Nephron (organoid): ENCODE measurements around the gene LSR.

Experiments used
- H3K27ac Mint-ChIP-seq, 3 experiments: 2 replicates each; pipeline ENCODE4 v1.8.0; 2020; ENCODE audit warnings: mixed read lengths in 3 of 3, mild to moderate bottlenecking in 2 of 3, moderate library complexity in 1 of 3
- H3K27me3 Mint-ChIP-seq: 2 replicates; pipeline ENCODE4 v1.8.0; 2021; ENCODE audit warnings: low read depth, mild to moderate bottlenecking, moderate library complexity, mixed read lengths
- H3K36me3 Mint-ChIP-seq: 2 replicates; pipeline ENCODE4 v1.8.0; 2020; ENCODE audit warnings: low read depth, mixed read lengths
- H3K4me1 Mint-ChIP-seq: 2 replicates; pipeline ENCODE4 v1.8.0; 2020; ENCODE audit warnings: mixed read lengths
- H3K4me3 Mint-ChIP-seq, 3 experiments: 2 replicates each; pipeline ENCODE4 v1.8.0; 2020; ENCODE audit warnings: mild to moderate bottlenecking in 3 of 3, mixed read lengths in 3 of 3, moderate library complexity in 2 of 3
- H3K9me3 Mint-ChIP-seq: 2 replicates; pipeline ENCODE4 v1.8.0; 2020; ENCODE audit warnings: mixed read lengths
- TF ChIP-seq, protein P1 (sequence below), 3 experiments: fragments of 200-600 bp; sonication (generic); IDR thresholded peaks; one replicate each; pipeline ENCODE4 v1.5.0; 2021; ENCODE audit warnings: antibody characterized with exemption in 3 of 3; ENCODE audit not compliant: unreplicated experiment in 3 of 3

Gene LSR

DNA sequence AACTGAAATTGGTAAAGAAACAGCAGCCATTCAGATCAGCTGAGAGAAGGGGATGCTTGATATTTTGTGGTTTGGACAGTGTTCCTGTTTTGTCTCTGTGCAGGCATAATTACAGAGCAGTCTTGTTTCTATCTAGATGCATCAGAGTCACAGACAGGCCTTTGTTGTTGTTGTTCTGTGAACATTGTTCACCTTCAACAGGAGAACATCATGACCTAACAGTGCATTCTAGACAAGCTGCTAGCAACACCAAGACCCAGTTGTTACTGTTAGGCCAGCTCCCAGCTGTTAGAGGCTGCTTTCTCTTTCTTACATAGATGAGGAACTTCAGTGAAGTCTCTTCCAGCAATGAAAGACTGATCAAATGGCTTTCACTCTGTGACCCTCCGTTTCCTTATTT, 8.5 kb upstream of the LSR start:
- no peaks in the 10 kb centered on the region for H3K4me1 Mint-ChIP-seq
- TF ChIP-seq, protein P1, sequence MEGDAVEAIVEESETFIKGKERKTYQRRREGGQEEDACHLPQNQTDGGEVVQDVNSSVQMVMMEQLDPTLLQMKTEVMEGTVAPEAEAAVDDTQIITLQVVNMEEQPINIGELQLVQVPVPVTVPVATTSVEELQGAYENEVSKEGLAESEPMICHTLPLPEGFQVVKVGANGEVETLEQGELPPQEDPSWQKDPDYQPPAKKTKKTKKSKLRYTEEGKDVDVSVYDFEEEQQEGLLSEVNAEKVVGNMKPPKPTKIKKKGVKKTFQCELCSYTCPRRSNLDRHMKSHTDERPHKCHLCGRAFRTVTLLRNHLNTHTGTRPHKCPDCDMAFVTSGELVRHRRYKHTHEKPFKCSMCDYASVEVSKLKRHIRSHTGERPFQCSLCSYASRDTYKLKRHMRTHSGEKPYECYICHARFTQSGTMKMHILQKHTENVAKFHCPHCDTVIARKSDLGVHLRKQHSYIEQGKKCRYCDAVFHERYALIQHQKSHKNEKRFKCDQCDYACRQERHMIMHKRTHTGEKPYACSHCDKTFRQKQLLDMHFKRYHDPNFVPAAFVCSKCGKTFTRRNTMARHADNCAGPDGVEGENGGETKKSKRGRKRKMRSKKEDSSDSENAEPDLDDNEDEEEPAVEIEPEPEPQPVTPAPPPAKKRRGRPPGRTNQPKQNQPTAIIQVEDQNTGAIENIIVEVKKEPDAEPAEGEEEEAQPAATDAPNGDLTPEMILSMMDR (IDR thresholded peaks at IDR 0.05; ENCODE audit: unreplicated experiment in 3 of 3), result no peak
- H3K27me3 Mint-ChIP-seq, result peaks cover 35% of the 10 kb centered on the region
- peaks cover 36% of the 10 kb centered on the region for H3K9me3 Mint-ChIP-seq
- H3K36me3 Mint-ChIP-seq, result no peaks in the 10 kb centered on the region
- H3K4me3 Mint-ChIP-seq, result no peak overlapping the region
- H3K27ac Mint-ChIP-seq, result no peak overlapping the region

DNA sequence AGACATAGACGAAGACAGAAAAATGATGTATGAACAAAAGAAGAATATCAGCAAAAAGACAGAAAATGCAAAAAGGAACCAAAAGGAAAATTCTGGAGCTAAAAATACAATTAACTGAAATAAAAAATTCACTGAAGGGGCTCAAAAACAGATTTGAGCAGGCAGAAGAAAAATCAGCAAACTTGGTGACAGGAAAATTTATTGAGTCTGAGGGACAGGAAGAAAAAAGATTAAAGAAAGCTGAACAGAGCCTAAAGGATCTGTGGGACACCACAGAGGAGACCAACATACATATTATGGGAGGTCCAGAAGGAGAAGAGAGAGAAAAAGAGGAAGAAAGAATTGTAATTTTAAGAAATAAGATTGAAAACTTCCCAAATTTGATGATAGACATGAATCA, 7.4 kb upstream of the LSR start:
- TF ChIP-seq, protein P1 (IDR thresholded peaks at IDR 0.05; ENCODE audit: unreplicated experiment in 3 of 3), result no peak
- Mint-ChIP-seq H3K9me3 (peaks cover 39% of the 10 kb centered on the region), H3K4me3 (no peak overlapping the region), H3K4me1 (no peaks in the 10 kb centered on the region), H3K27ac (no peak overlapping the region), H3K27me3 (peaks cover 46% of the 10 kb centered on the region), H3K36me3 (no peaks in the 10 kb centered on the region)

DNA sequence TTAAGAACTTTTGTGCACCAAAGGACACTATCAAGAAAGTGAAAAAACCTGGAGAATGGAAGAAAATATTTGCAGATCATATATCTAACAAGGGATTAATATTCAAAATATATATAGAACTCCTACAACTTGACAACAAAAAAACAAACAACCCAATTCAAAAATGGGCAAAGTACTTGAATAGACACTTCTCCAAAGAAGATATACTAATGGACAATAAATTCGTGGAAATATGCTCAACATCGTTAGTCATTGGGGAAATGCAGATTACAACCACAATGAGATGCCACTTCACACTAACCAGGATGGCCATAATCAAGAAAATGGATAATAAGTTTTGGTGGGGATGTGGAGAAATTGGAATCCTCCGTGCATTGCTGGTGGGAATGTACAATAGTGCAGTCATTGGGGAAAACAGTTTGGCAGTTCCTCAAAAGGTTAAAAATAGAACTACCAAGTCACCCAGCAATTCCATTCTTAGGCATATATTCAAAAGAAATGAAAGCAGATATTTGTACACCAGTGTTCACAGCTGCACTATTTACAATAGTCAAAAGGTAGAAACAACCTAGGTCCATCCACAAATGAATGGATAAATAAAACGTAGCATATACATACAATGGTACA, 2.2 kb upstream of the LSR start:
- peak overlapping the region; percentile 11 to 92 (median 89) for H3K4me3 Mint-ChIP-seq
- H3K27me3 Mint-ChIP-seq, result peaks cover 87% of the 10 kb centered on the region
- H3K36me3 Mint-ChIP-seq, result peaks cover 7% of the 10 kb centered on the region
- peaks cover 25% of the 10 kb centered on the region for H3K9me3 Mint-ChIP-seq
- H3K4me1 Mint-ChIP-seq, result no peaks in the 10 kb centered on the region
- TF ChIP-seq, protein P1 (IDR thresholded peaks at IDR 0.05; ENCODE audit: unreplicated experiment in 3 of 3), result no peak
- peak overlapping the region in 2 of 3 experiments; percentile 100 for H3K27ac Mint-ChIP-seq

DNA sequence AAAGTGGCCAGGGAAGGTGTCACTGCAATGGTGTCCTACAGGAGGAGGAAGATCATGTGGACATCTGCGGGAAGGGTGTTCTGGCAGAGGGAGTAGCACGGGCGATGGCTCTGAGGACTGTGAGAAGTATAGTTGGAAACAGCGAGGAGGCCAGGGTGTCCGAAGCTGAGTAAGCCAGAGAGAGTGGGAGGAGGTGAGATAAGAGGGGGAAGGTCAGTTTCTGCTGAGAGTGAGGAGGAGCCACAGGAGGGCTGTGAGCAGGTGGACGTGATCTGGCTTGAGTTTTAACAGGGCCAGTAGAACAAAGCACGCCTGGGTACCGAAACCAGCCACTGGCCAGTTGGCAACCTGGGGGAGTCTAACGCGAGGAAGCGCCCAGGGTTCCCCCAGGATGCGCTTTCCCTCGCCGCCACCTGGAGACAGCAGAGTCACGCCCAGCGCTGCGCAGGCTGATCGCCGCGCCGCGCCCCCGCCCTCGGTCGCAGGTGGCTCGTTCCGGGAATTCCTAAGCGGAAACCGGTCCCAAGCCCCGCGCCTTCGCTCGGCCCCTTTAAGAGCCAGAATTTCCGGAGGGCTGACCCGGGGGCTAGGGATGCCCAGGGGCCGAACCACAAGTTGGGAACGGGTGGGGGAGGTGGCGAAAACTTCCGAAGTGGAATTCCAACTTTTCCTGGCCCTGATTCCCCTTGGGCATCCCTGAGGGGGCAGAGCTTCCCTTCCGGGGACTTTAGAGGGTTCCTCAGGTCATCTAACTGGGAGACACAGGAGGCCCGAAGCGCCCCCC, 1.1 kb upstream of the LSR start:
- H3K4me1 Mint-ChIP-seq, result no peaks in the 10 kb centered on the region
- H3K9me3 Mint-ChIP-seq, result peaks cover 18% of the 10 kb centered on the region
- H3K4me3 Mint-ChIP-seq, result peak overlapping the region; percentile 88 to 92 (median 89)
- peak overlapping the region; percentile 100 for H3K27ac Mint-ChIP-seq
- H3K36me3 Mint-ChIP-seq, result peaks cover 11% of the 10 kb centered on the region
- H3K27me3 Mint-ChIP-seq, result peaks cover 93% of the 10 kb centered on the region
- TF ChIP-seq, protein P1 (IDR thresholded peaks at IDR 0.05; ENCODE audit: unreplicated experiment in 3 of 3), result peak in 2 of 3 experiments; percentile 44 to 46

DNA sequence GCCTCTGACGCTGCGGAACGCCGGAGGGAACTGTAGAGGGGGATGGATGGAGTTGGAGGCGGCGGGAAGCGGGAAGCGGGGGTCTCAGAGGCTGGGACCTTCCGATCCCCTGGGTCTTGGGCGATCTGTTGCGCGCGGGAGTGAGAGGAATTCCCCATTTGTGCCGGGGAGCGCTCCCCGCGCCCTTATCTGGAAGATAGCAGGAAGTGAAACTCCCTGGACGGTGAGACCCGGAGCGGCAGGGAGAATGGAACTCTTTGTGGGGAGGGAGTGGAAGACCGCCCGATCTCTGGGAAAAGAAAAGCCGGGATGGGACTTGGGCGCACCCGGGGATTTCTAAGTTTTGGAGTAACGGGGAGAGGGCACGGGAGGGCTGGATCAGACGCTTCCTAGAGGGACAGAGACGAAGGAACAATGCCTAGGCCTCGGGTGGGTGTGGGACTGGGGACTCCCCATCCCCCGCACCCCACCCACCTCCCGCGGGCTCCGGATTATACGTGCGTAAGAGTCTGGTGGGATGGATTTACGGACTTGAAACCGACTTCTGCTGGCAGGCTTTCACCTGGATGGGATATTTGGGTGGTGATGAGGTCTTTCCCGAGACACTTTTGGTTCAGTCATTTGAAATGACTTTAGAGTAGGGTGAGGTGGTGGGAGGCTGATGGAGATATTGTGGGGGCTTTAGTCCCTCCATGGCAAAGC, 495 bp downstream of the LSR start:
- peak overlapping the region; percentile 100 for H3K27ac Mint-ChIP-seq
- TF ChIP-seq, protein P1 (IDR thresholded peaks at IDR 0.05; ENCODE audit: unreplicated experiment in 3 of 3), result peak in 1 of 3 experiments; percentile 2
- peaks cover 15% of the 10 kb centered on the region for H3K36me3 Mint-ChIP-seq
- peaks cover 80% of the 10 kb centered on the region for H3K27me3 Mint-ChIP-seq
- H3K4me1 Mint-ChIP-seq, result no peaks in the 10 kb centered on the region
- H3K9me3 Mint-ChIP-seq, result peaks cover 12% of the 10 kb centered on the region
- peak overlapping the region; percentile 88 to 92 (median 89) for H3K4me3 Mint-ChIP-seq
